Endothelial cell of umbilical vein (primary cell): Measurements from ENCODE around the gene PIK3R1. TPM values are rescaled to one million over a fixed set of nuclear protein-coding genes. Genes with fewer than 3 reads are reported as not detected.

Experiments
- BruUV-seq: library from RNA; stranded (reverse); fragments of 400-500 nt; replicated peaks from 2 replicates; lab custom pipeline; 2021; lab: Mats Ljungman, UMichigan
- CTCF ChIA-PET: fragments of 300-600, 350-600 bp; sonication (Branson Sonifier 250); formaldehyde crosslinking; loops from one replicate; lab custom pipeline; 2021; ENCODE audit warnings: antibody characterized with exemption, inconsistent platforms; lab: Charles Lee
- POLR2A ChIA-PET: fragments of 300-600, 350-600 bp; sonication (Branson Sonifier 250); formaldehyde crosslinking; loops from one replicate; lab custom pipeline; 2021; ENCODE audit warnings: antibody characterized with exemption, inconsistent platforms; lab: Charles Lee
- DNase-seq: peaks from one replicate; pipeline ENCODE4 v3.0.0-alpha.2; 2011; ENCODE audit warnings: low read depth, low spot score
- FAIRE-seq: peaks from 2 replicates; lab custom pipeline; 2011; peaks lifted over from hg19 to GRCh38; lab: Jason Lieb, UNC
- H2AFZ ChIP-seq: 2 replicates; pipeline ENCODE4 v1.6.0; 2012; ENCODE audit warnings: low read depth, low read length, control low read depth, inconsistent platforms
- H3K27ac ChIP-seq: 2 replicates; pipeline ENCODE4 v1.5.1; 2011; ENCODE audit warnings: low read depth, mild to moderate bottlenecking, control low read depth, low read length, moderate library complexity; ENCODE audit not compliant: insufficient read depth
- H3K27me3 ChIP-seq, 2 experiments: 2 replicates each; pipeline versions ENCODE4 v1.6.0 to v1.6.1; 2011; ENCODE audit warnings: low read length in 2 of 2, mixed read lengths in 1 of 2; ENCODE audit not compliant: control insufficient read depth in 2 of 2, insufficient read depth in 2 of 2
- H3K36me3 ChIP-seq, 2 experiments: 2 replicates in 1 of 2; 3 replicates in 1 of 2; pipeline ENCODE4 v1.5.1; 2011; ENCODE audit warnings: low read length in 2 of 2, mild to moderate bottlenecking in 1 of 2, moderate library complexity in 1 of 2; ENCODE audit not compliant: control insufficient read depth in 2 of 2, insufficient read depth in 2 of 2; ENCODE audit errors: extremely low read depth in 1 of 2
- H3K4me1 ChIP-seq: 3 replicates; pipeline ENCODE4 v1.5.1; 2011; ENCODE audit warnings: mild to moderate bottlenecking, low read length; ENCODE audit not compliant: control insufficient read depth, insufficient read depth; ENCODE audit errors: extremely low read depth
- H3K4me2 ChIP-seq: 2 replicates; pipeline ENCODE4 v1.6.1; 2011; ENCODE audit warnings: low read length, control low read depth, mixed read lengths; ENCODE audit not compliant: insufficient read depth
- H3K4me3 ChIP-seq, 3 experiments: fragments of 200-600 bp in 1 of 3; sonication (generic), shearing (Covaris generic) in 1 of 3; replicated peaks in 1 of 3; 2 replicates each; pipeline ENCODE4 v1.5.1; 2011 to 2016; ENCODE audit warnings: control low read depth in 3 of 3, low read length in 3 of 3, mild to moderate bottlenecking in 2 of 3, inconsistent platforms in 1 of 3, low read depth in 1 of 3, moderate library complexity in 1 of 3; ENCODE audit not compliant: insufficient read depth in 1 of 3
- H3K79me2 ChIP-seq: 2 replicates; pipeline ENCODE4 v1.6.0; 2012; ENCODE audit warnings: low read length, inconsistent platforms; ENCODE audit not compliant: control insufficient read depth, insufficient read depth
- H3K9ac ChIP-seq: replicated peaks from 2 replicates; pipeline ENCODE3; 2011; ENCODE audit warnings: low read length, control low read depth; ENCODE audit not compliant: insufficient read depth; ENCODE audit errors: extremely low read depth
- H3K9me1 ChIP-seq: replicated peaks from 3 replicates; pipeline ENCODE4 v1.6.0; 2011; ENCODE audit warnings: mild to moderate bottlenecking, low read length; ENCODE audit not compliant: control insufficient read depth, insufficient read depth; ENCODE audit errors: extremely low read depth
- H3K9me3 ChIP-seq: replicated peaks from 2 replicates; pipeline ENCODE4 v1.5.1; 2012; ENCODE audit warnings: low read length, inconsistent platforms; ENCODE audit not compliant: control insufficient read depth, insufficient read depth
- H4K20me1 ChIP-seq: replicated peaks from 2 replicates; pipeline ENCODE3; 2011; ENCODE audit warnings: mild to moderate bottlenecking, low read length; ENCODE audit not compliant: control insufficient read depth, insufficient read depth; ENCODE audit errors: extremely low read depth
- FOS ChIP-seq: IDR thresholded peaks from 2 replicates; pipeline ENCODE4 v1.6.1; 2011; ENCODE audit warnings: mild to moderate bottlenecking, low read length, moderate library complexity, borderline replicate concordance; ENCODE audit not compliant: insufficient read depth
- JUN ChIP-seq: IDR thresholded peaks from 2 replicates; pipeline ENCODE4 v1.6.1; 2011; ENCODE audit warnings: borderline replicate concordance, low read depth; ENCODE audit not compliant: insufficient read length, insufficient read depth
- MAX ChIP-seq: IDR thresholded peaks from 2 replicates; pipeline ENCODE4 v1.6.1; 2011; ENCODE audit not compliant: insufficient read depth, insufficient read length
- MYC ChIP-seq: IDR thresholded peaks from one replicate; pipeline ENCODE4 v1.6.1; 2011; ENCODE audit warnings: mild to moderate bottlenecking, low read depth, low read length
- dilution Hi-C: fragments of 300-500 bp; cut with MboI; formaldehyde crosslinking; loops from one replicate; pipeline ENCODE4 v1.15.0; 2019; ENCODE audit warnings: low sequenced_read_pairs; ENCODE audit not compliant: extremely low pct_ligation_motif_present
- intact Hi-C: fragments of 100-400 bp; cut with micrococcal nuclease; formaldehyde crosslinking; loops from one replicate; pipeline ENCODE4 v1.10.0; 2022
- polyA plus RNA-seq, 4 experiments: library from polyadenylated mRNA; depleted of rRNA in 3 of 4; stranded (reverse) in 3 of 4; unstranded in 1 of 4; fragments of >200 nt; gene quantifications; 2 replicates each; pipeline versions ENCODE4 v1.2.1 to v1.2.3, GENCODE V29; 2011 to 2012; ENCODE audit warnings: missing spikeins in 1 of 4
- total RNA-seq: library from RNA; stranded (reverse); gene quantifications from 2 replicates; pipeline ENCODE4 v1.2.3, GENCODE V29; 2021

The PIK3R1 gene
- total and polyA plus RNA-seq, 2 donors (not counting 3 experiments of a cell fraction or from before 2014, with no cell fraction given) = 2.8 to 30.0 TPM

GRCh38 chr5:68290847-68291246, 75.3 kb downstream of the PIK3R1 start:
- no peak for FAIRE-seq
- no TSS peak for BruUV-seq
- CTCF ChIA-PET = no interaction called here
- intact Hi-C loops = no loop called here
- Histone ChIP-seq H3K4me3 (no peak overlapping the region), H3K9me3 (no peaks in the 10 kb centered on the region), H3K4me1 (peaks cover 11% of the 10 kb centered on the region), H3K27ac (no peak overlapping the region), H3K4me2 (no peak overlapping the region), H3K9ac (no peak overlapping the region), H2AFZ (no peak overlapping the region), H3K36me3 (peaks cover 2 to 13% of the 10 kb centered on the region in 2 experiments), H3K27me3 (no peaks in the 10 kb centered on the region), H3K9me1 (no peaks in the 10 kb centered on the region), H3K79me2 (no peaks in the 10 kb centered on the region), H4K20me1 (no peaks in the 10 kb centered on the region)
- DNase-seq = no peak
- no peak for TF ChIP-seq MYC
- POLR2A ChIA-PET = no interaction called here
- dilution Hi-C loops = no loop called here

GRCh38 chr5:68292316-68292715, 76.8 kb downstream of the PIK3R1 start:
- no peak for DNase-seq
- H3K27ac ChIP-seq = no peak overlapping the region

More at GRCh38 chr5:68292316-68292715, 76.8 kb downstream of the PIK3R1 start:
- no peaks in the 10 kb centered on the region for H3K9me1 ChIP-seq
- peaks cover 11% of the 10 kb centered on the region for H3K4me1 ChIP-seq
- H3K36me3 ChIP-seq = peaks cover 7 to 19% of the 10 kb centered on the region in 2 experiments
- CTCF ChIA-PET = interaction anchor here (1.1 to 1.3 kb wide), 2 partner anchors 8 to 169 kb away, joined by 3 to 4 read pairs; no protein-coding TSS in a partner anchor
- FAIRE-seq = no peak
- POLR2A ChIA-PET = no interaction called here
- H4K20me1 ChIP-seq = no peaks in the 10 kb centered on the region
- H3K9me3 ChIP-seq = no peaks in the 10 kb centered on the region
- H3K27me3 ChIP-seq = no peaks in the 10 kb centered on the region
- intact Hi-C loops (no loop called here), dilution Hi-C loops (no loop called here)
- H3K79me2 ChIP-seq = no peaks in the 10 kb centered on the region
- H3K4me2 ChIP-seq = no peak overlapping the region
- H2AFZ ChIP-seq = no peak overlapping the region
- TF ChIP-seq FOS = no peak
- no peak for TF ChIP-seq JUN
- no peak for TF ChIP-seq MAX
- no peak overlapping the region for H3K4me3 ChIP-seq
- no TSS peak for BruUV-seq
- H3K9ac ChIP-seq = no peak overlapping the region
